Endothelial cell of umbilical vein (primary cell): Measurements from ENCODE around the gene OR1A1. TPM values are rescaled to one million over a fixed set of nuclear protein-coding genes. Genes with fewer than 3 reads are reported as not detected.

Experiments
- BruUV-seq: library from RNA; stranded (reverse); fragments of 400-500 nt; replicated peaks from 2 replicates; lab custom pipeline; 2021; lab: Mats Ljungman, UMichigan
- CTCF ChIA-PET: fragments of 300-600, 350-600 bp; sonication (Branson Sonifier 250); formaldehyde crosslinking; loops from one replicate; lab custom pipeline; 2021; ENCODE audit warnings: antibody characterized with exemption, inconsistent platforms; lab: Charles Lee
- POLR2A ChIA-PET: fragments of 300-600, 350-600 bp; sonication (Branson Sonifier 250); formaldehyde crosslinking; loops from one replicate; lab custom pipeline; 2021; ENCODE audit warnings: antibody characterized with exemption, inconsistent platforms; lab: Charles Lee
- DNase-seq: peaks from one replicate; pipeline ENCODE4 v3.0.0-alpha.2; 2011; ENCODE audit warnings: low read depth, low spot score
- FAIRE-seq: peaks from 2 replicates; lab custom pipeline; 2011; peaks lifted over from hg19 to GRCh38; lab: Jason Lieb, UNC
- H2AFZ ChIP-seq: 2 replicates; pipeline ENCODE4 v1.6.0; 2012; ENCODE audit warnings: low read depth, low read length, control low read depth, inconsistent platforms
- H3K27ac ChIP-seq: 2 replicates; pipeline ENCODE4 v1.5.1; 2011; ENCODE audit warnings: low read depth, mild to moderate bottlenecking, control low read depth, low read length, moderate library complexity; ENCODE audit not compliant: insufficient read depth
- H3K27me3 ChIP-seq, 2 experiments: 2 replicates each; pipeline versions ENCODE4 v1.6.0 to v1.6.1; 2011; ENCODE audit warnings: low read length in 2 of 2, mixed read lengths in 1 of 2; ENCODE audit not compliant: control insufficient read depth in 2 of 2, insufficient read depth in 2 of 2
- H3K36me3 ChIP-seq, 2 experiments: 2 replicates in 1 of 2; 3 replicates in 1 of 2; pipeline ENCODE4 v1.5.1; 2011; ENCODE audit warnings: low read length in 2 of 2, mild to moderate bottlenecking in 1 of 2, moderate library complexity in 1 of 2; ENCODE audit not compliant: control insufficient read depth in 2 of 2, insufficient read depth in 2 of 2; ENCODE audit errors: extremely low read depth in 1 of 2
- H3K4me1 ChIP-seq: 3 replicates; pipeline ENCODE4 v1.5.1; 2011; ENCODE audit warnings: mild to moderate bottlenecking, low read length; ENCODE audit not compliant: control insufficient read depth, insufficient read depth; ENCODE audit errors: extremely low read depth
- H3K4me2 ChIP-seq: 2 replicates; pipeline ENCODE4 v1.6.1; 2011; ENCODE audit warnings: low read length, control low read depth, mixed read lengths; ENCODE audit not compliant: insufficient read depth
- H3K4me3 ChIP-seq, 3 experiments: fragments of 200-600 bp in 1 of 3; sonication (generic), shearing (Covaris generic) in 1 of 3; replicated peaks in 1 of 3; 2 replicates each; pipeline ENCODE4 v1.5.1; 2011 to 2016; ENCODE audit warnings: control low read depth in 3 of 3, low read length in 3 of 3, mild to moderate bottlenecking in 2 of 3, inconsistent platforms in 1 of 3, low read depth in 1 of 3, moderate library complexity in 1 of 3; ENCODE audit not compliant: insufficient read depth in 1 of 3
- H3K79me2 ChIP-seq: 2 replicates; pipeline ENCODE4 v1.6.0; 2012; ENCODE audit warnings: low read length, inconsistent platforms; ENCODE audit not compliant: control insufficient read depth, insufficient read depth
- H3K9ac ChIP-seq: replicated peaks from 2 replicates; pipeline ENCODE3; 2011; ENCODE audit warnings: low read length, control low read depth; ENCODE audit not compliant: insufficient read depth; ENCODE audit errors: extremely low read depth
- H3K9me1 ChIP-seq: replicated peaks from 3 replicates; pipeline ENCODE4 v1.6.0; 2011; ENCODE audit warnings: mild to moderate bottlenecking, low read length; ENCODE audit not compliant: control insufficient read depth, insufficient read depth; ENCODE audit errors: extremely low read depth
- H3K9me3 ChIP-seq: replicated peaks from 2 replicates; pipeline ENCODE4 v1.5.1; 2012; ENCODE audit warnings: low read length, inconsistent platforms; ENCODE audit not compliant: control insufficient read depth, insufficient read depth
- H4K20me1 ChIP-seq: replicated peaks from 2 replicates; pipeline ENCODE3; 2011; ENCODE audit warnings: mild to moderate bottlenecking, low read length; ENCODE audit not compliant: control insufficient read depth, insufficient read depth; ENCODE audit errors: extremely low read depth
- CTCF ChIP-seq, 2 donors: IDR thresholded peaks; 1 replicate in 1 of 2; 2 replicates in 1 of 2; pipeline ENCODE4 v1.5.1; 2011; ENCODE audit warnings: low read length in 2 of 2, mild to moderate bottlenecking in 2 of 2, moderate library complexity in 2 of 2, control low read depth in 1 of 2, inconsistent platforms in 1 of 2, low read depth in 1 of 2; ENCODE audit not compliant: insufficient read depth in 1 of 2; ENCODE audit errors: extremely low read depth in 1 of 2
- EZH2 ChIP-seq: IDR thresholded peaks from 2 replicates; pipeline ENCODE4 v1.6.1; 2012; ENCODE audit warnings: borderline replicate concordance, low read depth, mild to moderate bottlenecking, moderate library complexity, low read length, inconsistent platforms; ENCODE audit not compliant: severe bottlenecking
- FOS ChIP-seq: IDR thresholded peaks from 2 replicates; pipeline ENCODE4 v1.6.1; 2011; ENCODE audit warnings: mild to moderate bottlenecking, low read length, moderate library complexity, borderline replicate concordance; ENCODE audit not compliant: insufficient read depth
- GATA2 ChIP-seq: IDR thresholded peaks from 2 replicates; pipeline ENCODE4 v1.7.0; 2011; ENCODE audit warnings: low read depth, mild to moderate bottlenecking, moderate library complexity, mixed read lengths, low read length; ENCODE audit not compliant: insufficient read length, insufficient read depth
- JUN ChIP-seq: IDR thresholded peaks from 2 replicates; pipeline ENCODE4 v1.6.1; 2011; ENCODE audit warnings: borderline replicate concordance, low read depth; ENCODE audit not compliant: insufficient read length, insufficient read depth
- MYC ChIP-seq: IDR thresholded peaks from one replicate; pipeline ENCODE4 v1.6.1; 2011; ENCODE audit warnings: mild to moderate bottlenecking, low read depth, low read length
- POLR2A ChIP-seq: IDR thresholded peaks from 2 replicates; pipeline ENCODE4 v1.6.1; 2012; ENCODE audit warnings: low read depth, mild to moderate bottlenecking, control low read depth, low read length
- POLR2AphosphoS5 ChIP-seq: IDR thresholded peaks from 2 replicates; pipeline ENCODE4 v1.6.1; 2012; ENCODE audit warnings: low read depth, mild to moderate bottlenecking, control low read depth, low read length, moderate library complexity; ENCODE audit not compliant: insufficient read depth
- dilution Hi-C: fragments of 300-500 bp; cut with MboI; formaldehyde crosslinking; loops from one replicate; pipeline ENCODE4 v1.15.0; 2019; ENCODE audit warnings: low sequenced_read_pairs; ENCODE audit not compliant: extremely low pct_ligation_motif_present
- intact Hi-C: fragments of 100-400 bp; cut with micrococcal nuclease; formaldehyde crosslinking; loops from one replicate; pipeline ENCODE4 v1.10.0; 2022
- polyA plus RNA-seq, 4 experiments: library from polyadenylated mRNA; depleted of rRNA in 3 of 4; stranded (reverse) in 3 of 4; unstranded in 1 of 4; fragments of >200 nt; gene quantifications; 2 replicates each; pipeline versions ENCODE4 v1.2.1 to v1.2.3, GENCODE V29; 2011 to 2012; ENCODE audit warnings: missing spikeins in 1 of 4
- total RNA-seq: library from RNA; stranded (reverse); gene quantifications from 2 replicates; pipeline ENCODE4 v1.2.3, GENCODE V29; 2021
- TF ChIP-seq, protein P1 (sequence below): IDR thresholded peaks from 2 replicates; pipeline ENCODE4 v1.6.1; 2011; ENCODE audit not compliant: insufficient read depth, insufficient read length

OR1A1 gene
- total and polyA plus RNA-seq, 2 donors (not counting 3 experiments of a cell fraction or from before 2014, with no cell fraction given) = not detected

DNA sequence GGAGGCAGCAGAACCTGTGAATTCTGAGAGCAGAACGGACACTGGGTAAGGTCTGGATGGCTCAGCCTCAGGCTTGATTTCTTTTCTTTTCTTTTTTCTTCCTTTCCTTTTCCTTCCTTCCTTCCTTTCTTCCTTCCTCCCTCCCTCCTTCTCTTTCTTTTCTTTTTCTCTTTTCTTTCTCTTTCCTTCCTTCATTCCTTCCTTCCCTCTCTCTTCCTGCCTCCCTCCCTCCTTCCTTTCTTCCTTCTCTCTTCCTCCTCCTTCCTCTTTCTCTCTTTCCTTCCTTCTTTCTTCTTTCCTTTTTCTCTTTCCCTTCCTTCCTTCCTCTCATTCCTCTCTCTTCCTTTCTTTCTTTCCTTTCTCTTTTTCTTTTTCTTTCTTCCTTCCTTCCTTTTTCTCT, 52.7 kb downstream of the OR1A1 start:
- no peak for FAIRE-seq
- H3K27me3 ChIP-seq = no peaks in the 10 kb centered on the region
- BruUV-seq = no TSS peak
- H3K4me1 ChIP-seq = no peaks in the 10 kb centered on the region
- H3K9me3 ChIP-seq = peaks cover 4% of the 10 kb centered on the region
- dilution Hi-C loops = no loop called here
- no peaks in the 10 kb centered on the region for H4K20me1 ChIP-seq
- no peak overlapping the region for H3K27ac ChIP-seq
- no peak for DNase-seq
- no peak overlapping the region for H3K4me3 ChIP-seq
- H3K4me2 ChIP-seq = no peak overlapping the region
- TF ChIP-seq, protein P1, sequence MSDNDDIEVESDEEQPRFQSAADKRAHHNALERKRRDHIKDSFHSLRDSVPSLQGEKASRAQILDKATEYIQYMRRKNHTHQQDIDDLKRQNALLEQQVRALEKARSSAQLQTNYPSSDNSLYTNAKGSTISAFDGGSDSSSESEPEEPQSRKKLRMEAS = no peak
- TF ChIP-seq POLR2A (no peak), MYC (no peak), JUN (no peak), FOS (no peak), EZH2 (no peak), CTCF (IDR thresholded peaks at IDR 0.05; ENCODE audit: extremely low read depth in 1 of 2, insufficient read depth in 1 of 2, low read depth in 1 of 2, low read length in 2 of 2) (no peak), GATA2 (no peak), POLR2AphosphoS5 (no peak)
- CTCF ChIA-PET = no interaction called here
- H3K9ac ChIP-seq = no peak overlapping the region
- H3K79me2 ChIP-seq = no peaks in the 10 kb centered on the region
- intact Hi-C loops = no loop called here
- H3K36me3 ChIP-seq = no peaks in the 10 kb centered on the region
- no peaks in the 10 kb centered on the region for H3K9me1 ChIP-seq
- no peak overlapping the region for H2AFZ ChIP-seq
- POLR2A ChIA-PET = no interaction called here
